Astrocyte (in vitro differentiated cells and primary cell): Measurements from ENCODE around the gene FOXE3.

Experiments
- EZH2 ChIP-seq: IDR thresholded peaks from 2 replicates; pipeline ENCODE4 v1.6.1; 2012; ENCODE audit warnings: mild to moderate bottlenecking, low read length, inconsistent platforms; ENCODE audit not compliant: insufficient read depth
- TF ChIP-seq, protein P1 (sequence below): IDR thresholded peaks from 2 replicates; pipeline ENCODE4 v1.5.1; 2011; ENCODE audit warnings: low read depth, mild to moderate bottlenecking, inconsistent platforms, low read length, moderate library complexity; ENCODE audit not compliant: insufficient read depth

DNA sequence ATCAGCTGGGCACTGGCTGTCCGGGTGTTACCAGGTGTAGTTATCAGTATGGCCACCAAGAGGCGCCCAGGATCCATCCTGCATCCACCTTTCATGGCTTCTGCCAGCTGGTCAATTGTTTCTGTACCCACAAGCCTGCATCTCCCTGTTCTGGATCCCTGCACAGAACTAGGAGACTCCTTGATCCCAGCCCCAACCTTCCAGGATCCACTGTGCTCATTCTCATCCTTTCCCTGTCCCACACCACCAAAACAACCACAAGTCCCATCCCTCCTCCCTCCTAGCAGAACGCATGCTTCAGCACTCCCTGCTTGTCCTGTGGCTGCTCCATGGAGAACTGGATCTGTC, 27.2 kb upstream of the FOXE3 start:
- TF ChIP-seq EZH2, result no peak
- TF ChIP-seq, protein P1, sequence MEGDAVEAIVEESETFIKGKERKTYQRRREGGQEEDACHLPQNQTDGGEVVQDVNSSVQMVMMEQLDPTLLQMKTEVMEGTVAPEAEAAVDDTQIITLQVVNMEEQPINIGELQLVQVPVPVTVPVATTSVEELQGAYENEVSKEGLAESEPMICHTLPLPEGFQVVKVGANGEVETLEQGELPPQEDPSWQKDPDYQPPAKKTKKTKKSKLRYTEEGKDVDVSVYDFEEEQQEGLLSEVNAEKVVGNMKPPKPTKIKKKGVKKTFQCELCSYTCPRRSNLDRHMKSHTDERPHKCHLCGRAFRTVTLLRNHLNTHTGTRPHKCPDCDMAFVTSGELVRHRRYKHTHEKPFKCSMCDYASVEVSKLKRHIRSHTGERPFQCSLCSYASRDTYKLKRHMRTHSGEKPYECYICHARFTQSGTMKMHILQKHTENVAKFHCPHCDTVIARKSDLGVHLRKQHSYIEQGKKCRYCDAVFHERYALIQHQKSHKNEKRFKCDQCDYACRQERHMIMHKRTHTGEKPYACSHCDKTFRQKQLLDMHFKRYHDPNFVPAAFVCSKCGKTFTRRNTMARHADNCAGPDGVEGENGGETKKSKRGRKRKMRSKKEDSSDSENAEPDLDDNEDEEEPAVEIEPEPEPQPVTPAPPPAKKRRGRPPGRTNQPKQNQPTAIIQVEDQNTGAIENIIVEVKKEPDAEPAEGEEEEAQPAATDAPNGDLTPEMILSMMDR, result peak; percentile 73
